PC-3 (cell line): Measurements from ENCODE around the gene DAB1. TPM values are rescaled to one million over a fixed set of nuclear protein-coding genes. Genes with fewer than 3 reads are reported as not detected.

Experiments used
- ATAC-seq: fragments of 200-7000 bp; cut with Tn5 transposase; 2 replicates; pipeline ENCODE4 v1.9.1; 2020; ENCODE audit warnings: mild to moderate bottlenecking, moderate library complexity
- BruUV-seq: library from RNA; stranded (reverse); fragments of 400-500 nt; replicated peaks from 2 replicates; lab custom pipeline; 2021; lab: Mats Ljungman, UMichigan
- CTCF ChIA-PET: fragments of 300-600 bp; sonication (Branson Sonifier 250); formaldehyde crosslinking; loops from one replicate; lab custom pipeline; 2022; ENCODE audit warnings: antibody characterized with exemption; lab: Charles Lee
- POLR2A ChIA-PET: fragments of 300-600 bp; sonication (Branson Sonifier 250); formaldehyde crosslinking; loops from one replicate; lab custom pipeline; 2022; ENCODE audit warnings: antibody characterized with exemption; ENCODE audit not compliant: unreplicated experiment; lab: Charles Lee
- DNase-seq: peaks from one replicate; pipeline ENCODE4 v3.0.0-alpha.2; 2015
- H2AFZ ChIP-seq: fragments of 300-600 bp; sonication (generic); 2 replicates; pipeline ENCODE4 v1.6.0; 2016; ENCODE audit warnings: antibody characterized with exemption, low read length
- H3F3A ChIP-seq: fragments of 300-600 bp; sonication (generic); one replicate; pipeline ENCODE4 v1.6.0; 2017; ENCODE audit warnings: antibody characterized with exemption, low read length, control low read depth, mild to moderate bottlenecking; ENCODE audit not compliant: unreplicated experiment
- H3K27ac ChIP-seq: fragments of 300-600 bp; sonication (generic); 2 replicates; pipeline ENCODE4 v1.5.1; 2016; ENCODE audit warnings: mild to moderate bottlenecking, low read length
- H3K27me3 ChIP-seq: fragments of 300-600 bp; sonication (generic); 2 replicates; pipeline ENCODE4 v1.6.1; 2016; ENCODE audit warnings: low read length, mixed read lengths
- H3K36me3 ChIP-seq: fragments of 300-600 bp; sonication (generic); 2 replicates; pipeline ENCODE4 v1.6.1; 2016; ENCODE audit warnings: low read depth, mixed run types, low read length, mixed read lengths
- H3K4me1 ChIP-seq: fragments of 300-600 bp; sonication (generic); 2 replicates; pipeline ENCODE4 v1.5.1; 2016; ENCODE audit warnings: low read length; ENCODE audit not compliant: insufficient read depth
- H3K4me2 ChIP-seq: fragments of 300-600 bp; sonication (generic); 2 replicates; pipeline ENCODE4 v1.6.0; 2016; ENCODE audit warnings: low read length
- H3K4me3 ChIP-seq: fragments of 300-600 bp; sonication (generic); 2 replicates; pipeline ENCODE4 v1.5.1; 2016; ENCODE audit warnings: mild to moderate bottlenecking, low read length, mixed read lengths
- H3K79me2 ChIP-seq: fragments of 300-600 bp; sonication (generic); 2 replicates; pipeline ENCODE4 v1.6.1; 2017; ENCODE audit warnings: low read length, mixed read lengths
- H3K9ac ChIP-seq: fragments of 300-600 bp; sonication (generic); 2 replicates; pipeline ENCODE4 v1.6.0; 2016; ENCODE audit warnings: mild to moderate bottlenecking, low read length
- H3K9me2 ChIP-seq: fragments of 300-600 bp; sonication (generic); replicated peaks from 2 replicates; pipeline ENCODE4 v1.6.1; 2016; ENCODE audit warnings: mixed run types, low read length, mixed read lengths
- H3K9me3 ChIP-seq: fragments of 300-600 bp; sonication (generic); 2 replicates; pipeline ENCODE4 v1.6.1; 2016; ENCODE audit warnings: low read length, mixed read lengths
- H4K20me1 ChIP-seq: fragments of 300-600 bp; sonication (generic); 2 replicates; pipeline ENCODE4 v1.6.1; 2016; ENCODE audit warnings: low read length, mixed read lengths
- EZH2 ChIP-seq: fragments of 300-600 bp; sonication (generic); IDR thresholded peaks from one replicate; pipeline ENCODE4 v1.6.1; 2017; ENCODE audit warnings: antibody characterized with exemption, mild to moderate bottlenecking, low read length; ENCODE audit not compliant: unreplicated experiment
- EZH2phosphoT487 ChIP-seq: fragments of 300-600 bp; sonication (generic); IDR thresholded peaks from 2 replicates; pipeline ENCODE4 v1.6.1; 2018; ENCODE audit warnings: mild to moderate bottlenecking, antibody characterized with exemption, low read length, borderline replicate concordance
- intact Hi-C: fragments of 100-400 bp; cut with micrococcal nuclease; formaldehyde crosslinking; loops from 2 replicates; pipeline ENCODE4 v1.9.0; 2023
- total RNA-seq: library from RNA; depleted of rRNA; stranded (reverse); fragments of >200 nt; gene quantifications from 2 replicates; pipeline ENCODE4 v1.2.3, GENCODE V29; 2014
- TF ChIP-seq, protein P1 (sequence below): fragments of 300-600 bp; sonication (generic); conservative IDR thresholded peaks from 2 replicates; pipeline ENCODE4 v1.5.1; 2017; ENCODE audit warnings: antibody characterized with exemption, low read depth, mild to moderate bottlenecking, low read length

Gene DAB1
- total RNA-seq, 1 experiment from 2014 or later = not detected

GRCh38 chr1:56958526-56958925, 465.3 kb downstream of the DAB1 start:
- Histone ChIP-seq H3K9me3 (no peaks in the 10 kb centered on the region), H3K36me3 (no peaks in the 10 kb centered on the region), H3F3A (no peaks in the 10 kb centered on the region), H2AFZ (no peak overlapping the region), H4K20me1 (no peaks in the 10 kb centered on the region), H3K9ac (no peak overlapping the region), H3K27me3 (peaks cover 41% of the 10 kb centered on the region), H3K4me2 (no peak overlapping the region), H3K79me2 (no peaks in the 10 kb centered on the region), H3K9me2 (no peaks in the 10 kb centered on the region), H3K4me1 (no peaks in the 10 kb centered on the region), H3K27ac (no peak overlapping the region), H3K4me3 (no peak overlapping the region)
- no peak for ATAC-seq
- CTCF ChIA-PET = no interaction called here
- no TSS peak for BruUV-seq
- no peak for DNase-seq
- TF ChIP-seq, protein P1, sequence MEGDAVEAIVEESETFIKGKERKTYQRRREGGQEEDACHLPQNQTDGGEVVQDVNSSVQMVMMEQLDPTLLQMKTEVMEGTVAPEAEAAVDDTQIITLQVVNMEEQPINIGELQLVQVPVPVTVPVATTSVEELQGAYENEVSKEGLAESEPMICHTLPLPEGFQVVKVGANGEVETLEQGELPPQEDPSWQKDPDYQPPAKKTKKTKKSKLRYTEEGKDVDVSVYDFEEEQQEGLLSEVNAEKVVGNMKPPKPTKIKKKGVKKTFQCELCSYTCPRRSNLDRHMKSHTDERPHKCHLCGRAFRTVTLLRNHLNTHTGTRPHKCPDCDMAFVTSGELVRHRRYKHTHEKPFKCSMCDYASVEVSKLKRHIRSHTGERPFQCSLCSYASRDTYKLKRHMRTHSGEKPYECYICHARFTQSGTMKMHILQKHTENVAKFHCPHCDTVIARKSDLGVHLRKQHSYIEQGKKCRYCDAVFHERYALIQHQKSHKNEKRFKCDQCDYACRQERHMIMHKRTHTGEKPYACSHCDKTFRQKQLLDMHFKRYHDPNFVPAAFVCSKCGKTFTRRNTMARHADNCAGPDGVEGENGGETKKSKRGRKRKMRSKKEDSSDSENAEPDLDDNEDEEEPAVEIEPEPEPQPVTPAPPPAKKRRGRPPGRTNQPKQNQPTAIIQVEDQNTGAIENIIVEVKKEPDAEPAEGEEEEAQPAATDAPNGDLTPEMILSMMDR = no peak
- TF ChIP-seq EZH2phosphoT487 (no peak), EZH2 (no peak)
- POLR2A ChIA-PET = no interaction called here
- intact Hi-C loops = no loop called here

DNA sequence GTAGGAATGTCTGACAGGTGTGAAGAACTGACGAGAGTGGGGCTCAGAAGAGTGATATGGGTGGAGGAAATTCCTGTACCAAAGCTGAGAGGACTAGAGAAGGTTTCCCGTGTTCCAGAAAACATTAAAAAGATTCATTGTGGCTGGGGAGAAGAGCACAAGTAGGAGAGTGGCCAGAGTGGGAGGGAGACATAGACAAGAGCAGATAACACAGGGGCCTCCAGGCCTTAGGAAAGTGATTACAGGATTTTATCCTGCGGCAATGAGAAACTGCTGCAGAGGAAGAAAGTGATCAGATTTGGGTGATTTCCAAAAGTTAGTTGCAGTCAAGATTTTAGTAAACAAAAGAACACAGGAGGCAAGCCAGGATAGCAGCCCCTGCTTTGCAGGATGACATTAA, 465.9 kb downstream of the DAB1 start:
- CTCF ChIA-PET = no interaction called here
- no peaks in the 10 kb centered on the region for H3K9me3 ChIP-seq
- H3F3A ChIP-seq = no peaks in the 10 kb centered on the region
- DNase-seq (no peak), ATAC-seq (no peak)
- H4K20me1 ChIP-seq = no peaks in the 10 kb centered on the region
- no peaks in the 10 kb centered on the region for H3K36me3 ChIP-seq
- TF ChIP-seq EZH2 (no peak), EZH2phosphoT487 (no peak)
- TF ChIP-seq, protein P1 = no peak
- H3K27me3 ChIP-seq = peaks cover 39% of the 10 kb centered on the region
- no peaks in the 10 kb centered on the region for H3K9me2 ChIP-seq
- H2AFZ ChIP-seq = no peak overlapping the region
- H3K4me2 ChIP-seq = no peak overlapping the region
- no peak overlapping the region for H3K4me3 ChIP-seq
- BruUV-seq = no TSS peak
- H3K27ac ChIP-seq = no peak overlapping the region
- no peaks in the 10 kb centered on the region for H3K79me2 ChIP-seq
- no peak overlapping the region for H3K9ac ChIP-seq
- POLR2A ChIA-PET = no interaction called here
- intact Hi-C loops = no loop called here
- H3K4me1 ChIP-seq = no peaks in the 10 kb centered on the region

DNA sequence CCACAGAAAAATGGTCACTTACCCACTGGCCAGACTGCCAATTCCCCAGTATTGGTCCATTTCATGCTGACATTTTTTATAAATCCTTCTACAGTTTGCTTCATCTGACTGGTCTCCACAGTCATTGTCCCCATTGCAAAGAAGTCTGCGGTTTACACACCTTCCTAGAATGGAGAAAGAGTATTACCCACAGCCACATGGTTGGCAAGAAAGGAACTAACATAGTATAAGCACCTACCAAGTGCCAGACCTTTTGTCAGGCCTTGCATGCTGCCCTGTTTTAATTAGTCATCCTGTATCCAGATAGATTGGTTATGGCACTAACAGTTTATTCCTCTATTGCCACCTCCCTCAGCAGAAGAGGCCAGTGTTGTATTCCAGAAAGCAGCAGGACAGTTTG, 469.2 kb downstream of the DAB1 start:
- ChIA-PET CTCF (no interaction called here), POLR2A (no interaction called here)
- intact Hi-C loops = no loop called here
- no peak overlapping the region for H3K4me3 ChIP-seq
- no peak for ATAC-seq
- no peak overlapping the region for H3K27ac ChIP-seq
- H3K9ac ChIP-seq = no peak overlapping the region
- no peaks in the 10 kb centered on the region for H3F3A ChIP-seq
- H2AFZ ChIP-seq = no peak overlapping the region
- no peaks in the 10 kb centered on the region for H3K36me3 ChIP-seq
- no peaks in the 10 kb centered on the region for H3K9me3 ChIP-seq
- BruUV-seq = no TSS peak
- TF ChIP-seq EZH2 = no peak
- TF ChIP-seq, protein P1 = no peak
- no peak for TF ChIP-seq EZH2phosphoT487
- no peaks in the 10 kb centered on the region for H3K4me1 ChIP-seq
- H3K79me2 ChIP-seq = no peaks in the 10 kb centered on the region
- H3K4me2 ChIP-seq = no peak overlapping the region
- H4K20me1 ChIP-seq = no peaks in the 10 kb centered on the region
- H3K9me2 ChIP-seq = no peaks in the 10 kb centered on the region
- no peak for DNase-seq
- H3K27me3 ChIP-seq = peaks cover 24% of the 10 kb centered on the region; the same call in 1 of the 2 replicates
